Measurements from ENCODE around the gene NKG7.

Gene NKG7

DNA sequence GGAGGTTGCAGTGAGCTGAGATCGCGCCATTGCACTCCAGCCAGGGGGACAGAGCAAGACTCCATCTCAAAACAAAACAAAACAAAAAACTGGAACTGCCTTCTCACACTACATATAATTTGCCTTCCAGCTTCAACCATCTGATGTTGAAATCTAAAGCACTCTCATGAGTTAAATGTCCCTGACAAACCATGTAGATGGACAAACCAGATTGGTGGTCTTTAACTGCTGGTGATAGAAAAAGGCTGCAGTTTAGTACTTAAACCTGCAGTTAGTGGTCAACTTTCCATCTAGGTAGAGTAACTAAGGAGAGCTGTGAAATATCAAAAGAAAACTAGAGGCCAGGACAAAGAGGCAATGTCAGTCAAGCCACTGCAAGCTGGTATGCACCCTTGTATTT, 23.7 kb upstream of the NKG7 start:
- Histone ChIP-seq H3K27me3 (ENCODE audit: insufficient read depth, poor library complexity, severe bottlenecking) (no peaks in the 10 kb centered on the region), H3K4me3 (replicated peaks; ENCODE audit: insufficient read depth, low read length) (no peak overlapping the region), H3K27ac (replicated peaks) (no peak overlapping the region; the same call in 1 of the 2 replicates)
- no peak for DNase-seq (ENCODE audit: low read depth in 1 of 2, low spot score in 1 of 2)
- TF ChIP-seq POLR2AphosphoS5 (IDR thresholded peaks at IDR 0.05; ENCODE audit: low read depth) = no peak
- TF ChIP-seq GABPA (IDR thresholded peaks at IDR 0.05; ENCODE audit: low read depth) = no peak
- no peak for TF ChIP-seq SPI1 (IDR thresholded peaks at IDR 0.05; ENCODE audit: borderline replicate concordance, low read depth)
- TF ChIP-seq CTCF (IDR thresholded peaks at IDR 0.05; ENCODE audit: insufficient read depth, low read length) = no peak
- no peak for TF ChIP-seq REST (IDR thresholded peaks at IDR 0.05; ENCODE audit: insufficient replicate concordance, low read depth)

- TF ChIP-seq CTCF (IDR thresholded peaks at IDR 0.05; ENCODE audit: insufficient read depth, low read length) = no peak
- peak; percentile 50; the same call in 1 of the 2 replicates for TF ChIP-seq GABPA (IDR thresholded peaks at IDR 0.05; ENCODE audit: low read depth)
- peak; percentile 76 for TF ChIP-seq SPI1 (IDR thresholded peaks at IDR 0.05; ENCODE audit: borderline replicate concordance, low read depth)
- peak; percentile 71 for TF ChIP-seq POLR2AphosphoS5 (IDR thresholded peaks at IDR 0.05; ENCODE audit: low read depth)
- TF ChIP-seq REST (IDR thresholded peaks at IDR 0.05; ENCODE audit: insufficient replicate concordance, low read depth) = peak; percentile 24
- Histone ChIP-seq H3K4me3 (replicated peaks; ENCODE audit: insufficient read depth, low read length) (peak overlapping the region; percentile 72), H3K27ac (replicated peaks) (peak overlapping the region; percentile 78), H3K27me3 (ENCODE audit: insufficient read depth, poor library complexity, severe bottlenecking) (no peaks in the 10 kb centered on the region)
- peak; percentile 97 to 99 for DNase-seq (ENCODE audit: low read depth in 1 of 2, low spot score in 1 of 2)
These were observed 21.8 kb upstream of the NKG7 start for GRCh38 chr19:51394050-51394836.

- TF ChIP-seq REST (IDR thresholded peaks at IDR 0.05; ENCODE audit: insufficient replicate concordance, low read depth) = no peak
- TF ChIP-seq SPI1 (IDR thresholded peaks at IDR 0.05; ENCODE audit: borderline replicate concordance, low read depth) = no peak
- TF ChIP-seq GABPA (IDR thresholded peaks at IDR 0.05; ENCODE audit: low read depth) = no peak
- no peak for TF ChIP-seq POLR2AphosphoS5 (IDR thresholded peaks at IDR 0.05; ENCODE audit: low read depth)
- TF ChIP-seq CTCF (IDR thresholded peaks at IDR 0.05; ENCODE audit: insufficient read depth, low read length) = no peak
- Histone ChIP-seq H3K27ac (replicated peaks) (no peak overlapping the region), H3K27me3 (ENCODE audit: insufficient read depth, poor library complexity, severe bottlenecking) (no peaks in the 10 kb centered on the region), H3K4me3 (replicated peaks; ENCODE audit: insufficient read depth, low read length) (no peak overlapping the region)
- no peak for DNase-seq (ENCODE audit: low read depth in 1 of 2, low spot score in 1 of 2)
These were observed 20.2 kb upstream of the NKG7 start for GRCh38 chr19:51392701-51393100.

All from HL-60 (cell line).